Measurements from ENCODE around the gene LARP4B. TPM values are rescaled to one million over a fixed set of nuclear protein-coding genes. Genes with fewer than 3 reads are reported as not detected.

Gene LARP4B
- polyA plus RNA-seq, 1 experiment, result 33.5 TPM

DNA sequence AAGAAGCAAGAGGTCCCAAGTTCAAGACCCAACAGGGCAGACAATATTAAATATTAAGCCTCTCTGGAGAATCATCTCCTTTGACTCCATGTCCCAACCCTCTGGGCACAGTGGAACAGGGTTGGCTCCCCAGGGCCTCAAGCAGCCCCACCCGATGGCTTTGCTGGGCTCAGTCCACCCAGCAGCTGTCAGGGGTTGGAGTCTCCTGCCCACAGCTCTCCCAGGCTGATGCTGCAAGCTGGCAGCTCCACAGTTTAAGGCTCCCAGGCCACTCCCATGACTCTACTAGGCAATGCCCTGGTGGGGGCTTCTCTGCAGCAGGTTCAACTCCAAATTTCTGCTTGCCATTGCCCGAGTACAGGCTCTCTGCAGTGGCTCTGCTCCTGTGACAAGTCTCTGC lies 55.1 kb downstream of the LARP4B start:
- TF ChIP-seq, protein P1, sequence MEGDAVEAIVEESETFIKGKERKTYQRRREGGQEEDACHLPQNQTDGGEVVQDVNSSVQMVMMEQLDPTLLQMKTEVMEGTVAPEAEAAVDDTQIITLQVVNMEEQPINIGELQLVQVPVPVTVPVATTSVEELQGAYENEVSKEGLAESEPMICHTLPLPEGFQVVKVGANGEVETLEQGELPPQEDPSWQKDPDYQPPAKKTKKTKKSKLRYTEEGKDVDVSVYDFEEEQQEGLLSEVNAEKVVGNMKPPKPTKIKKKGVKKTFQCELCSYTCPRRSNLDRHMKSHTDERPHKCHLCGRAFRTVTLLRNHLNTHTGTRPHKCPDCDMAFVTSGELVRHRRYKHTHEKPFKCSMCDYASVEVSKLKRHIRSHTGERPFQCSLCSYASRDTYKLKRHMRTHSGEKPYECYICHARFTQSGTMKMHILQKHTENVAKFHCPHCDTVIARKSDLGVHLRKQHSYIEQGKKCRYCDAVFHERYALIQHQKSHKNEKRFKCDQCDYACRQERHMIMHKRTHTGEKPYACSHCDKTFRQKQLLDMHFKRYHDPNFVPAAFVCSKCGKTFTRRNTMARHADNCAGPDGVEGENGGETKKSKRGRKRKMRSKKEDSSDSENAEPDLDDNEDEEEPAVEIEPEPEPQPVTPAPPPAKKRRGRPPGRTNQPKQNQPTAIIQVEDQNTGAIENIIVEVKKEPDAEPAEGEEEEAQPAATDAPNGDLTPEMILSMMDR (IDR thresholded peaks at IDR 0.05; ENCODE audit: low read depth, low read length), result no peak
- no peak for DNase-seq (ENCODE audit: low read depth, low spot score)
- ChIA-PET POLR2A (no interaction called here), CTCF (no interaction called here)
- Histone ChIP-seq H3K9me3 (ENCODE audit: control insufficient read depth, insufficient read depth, low read length) (no peaks in the 10 kb centered on the region), H3K27me3 (ENCODE audit: control insufficient read depth, insufficient read depth, low read length) (no peaks in the 10 kb centered on the region), H3K4me3 (ENCODE audit: low read depth, low read length) (no peak overlapping the region), H3K27ac (ENCODE audit: low read depth, low read length) (no peak overlapping the region)

DNA sequence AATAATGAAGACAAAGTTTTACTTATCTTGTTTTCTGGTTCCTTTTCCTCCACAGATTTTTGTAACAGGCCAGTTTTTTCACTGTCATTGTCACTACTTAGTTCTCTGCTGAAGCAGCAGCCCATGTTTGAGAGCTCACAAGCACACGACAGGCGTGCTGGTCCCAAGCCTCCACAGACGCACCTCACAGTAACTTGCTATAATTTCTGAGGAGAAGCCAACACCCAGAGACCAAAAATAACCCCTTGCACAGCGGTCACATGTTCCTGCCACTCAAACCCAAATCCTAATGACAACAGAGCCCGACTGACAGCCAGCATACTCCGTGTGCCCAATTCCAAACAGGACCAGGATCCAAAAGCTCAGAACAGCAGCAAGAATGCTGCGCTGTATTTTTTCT lies 58.5 kb downstream of the LARP4B start:
- no peaks in the 10 kb centered on the region for H3K9me3 ChIP-seq (ENCODE audit: control insufficient read depth, insufficient read depth, low read length)
- TF ChIP-seq, protein P1 (IDR thresholded peaks at IDR 0.05; ENCODE audit: low read depth, low read length), result no peak
- no peak overlapping the region for H3K27ac ChIP-seq (ENCODE audit: low read depth, low read length)
- H3K27me3 ChIP-seq (ENCODE audit: control insufficient read depth, insufficient read depth, low read length), result no peaks in the 10 kb centered on the region
- ChIA-PET POLR2A (no interaction called here), CTCF (interaction anchor here (0.7 kb wide), 1 partner anchor 30 kb away, joined by 3 read pairs; no protein-coding TSS in a partner anchor)
- no peak overlapping the region for H3K4me3 ChIP-seq (ENCODE audit: low read depth, low read length)
- no peak for DNase-seq (ENCODE audit: low read depth, low spot score)

DNA sequence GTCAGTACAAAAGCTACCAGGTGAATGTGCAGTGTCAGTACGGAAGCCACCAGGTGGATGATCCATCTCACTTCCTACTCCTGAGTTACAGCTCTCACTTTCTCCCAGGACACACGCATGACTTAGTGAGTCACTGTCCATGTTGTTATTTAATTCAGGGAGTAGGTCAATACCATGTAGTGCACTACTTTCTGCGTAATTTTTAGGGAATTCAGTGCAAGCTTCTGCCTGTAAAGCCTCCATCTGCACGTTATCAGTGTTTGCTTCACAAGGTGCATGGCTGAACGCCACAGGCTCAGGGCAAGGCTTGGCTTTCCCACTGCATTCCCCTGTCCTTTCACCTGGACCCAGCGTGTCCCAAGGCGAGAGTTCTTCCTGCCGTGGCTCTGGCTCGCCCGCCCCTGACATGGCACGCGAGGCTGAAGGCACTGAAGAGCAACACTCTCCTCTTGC lies 59.5 kb downstream of the LARP4B start:
- Histone ChIP-seq H3K27ac (ENCODE audit: low read depth, low read length) (no peak overlapping the region), H3K4me3 (ENCODE audit: low read depth, low read length) (no peak overlapping the region), H3K9me3 (ENCODE audit: control insufficient read depth, insufficient read depth, low read length) (no peaks in the 10 kb centered on the region), H3K27me3 (ENCODE audit: control insufficient read depth, insufficient read depth, low read length) (no peaks in the 10 kb centered on the region)
- ChIA-PET CTCF (no interaction called here), POLR2A (no interaction called here)
- TF ChIP-seq, protein P1 (IDR thresholded peaks at IDR 0.05; ENCODE audit: low read depth, low read length), result no peak
- DNase-seq (ENCODE audit: low read depth, low spot score), result no peak

DNA sequence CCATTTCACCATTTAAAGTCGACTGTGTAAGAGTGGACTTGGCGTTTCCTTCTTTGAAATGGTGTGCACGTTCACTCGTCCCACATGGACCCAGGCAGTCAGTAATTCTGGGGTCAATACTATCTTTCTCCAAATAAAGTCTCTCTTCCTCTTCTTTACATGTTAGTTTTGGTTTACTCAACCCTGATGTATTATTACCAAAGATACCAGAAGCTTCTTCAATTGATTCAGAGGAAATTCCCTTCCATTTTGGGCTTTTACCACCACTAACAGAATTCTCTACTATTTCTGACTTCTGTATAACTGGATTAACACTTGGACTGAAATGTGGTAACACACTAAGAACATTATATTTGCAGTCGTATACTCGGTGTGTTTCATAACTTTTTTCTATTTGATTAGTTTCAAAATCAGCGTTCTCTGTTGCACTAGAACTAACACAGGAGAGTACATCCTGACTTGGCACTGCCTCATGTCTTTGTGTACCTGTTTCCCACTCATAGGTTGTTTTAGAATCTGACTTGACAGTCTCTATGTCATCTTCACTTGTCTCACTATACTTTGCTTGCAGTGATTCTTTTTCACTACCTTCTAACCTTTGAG lies 60.8 kb downstream of the LARP4B start:
- no peak overlapping the region for H3K27ac ChIP-seq (ENCODE audit: low read depth, low read length)
- no peak for DNase-seq (ENCODE audit: low read depth, low spot score)
- H3K4me3 ChIP-seq (ENCODE audit: low read depth, low read length), result no peak overlapping the region
- ChIA-PET POLR2A (no interaction called here), CTCF (no interaction called here)
- no peaks in the 10 kb centered on the region for H3K9me3 ChIP-seq (ENCODE audit: control insufficient read depth, insufficient read depth, low read length)
- no peaks in the 10 kb centered on the region for H3K27me3 ChIP-seq (ENCODE audit: control insufficient read depth, insufficient read depth, low read length)
- TF ChIP-seq, protein P1 (IDR thresholded peaks at IDR 0.05; ENCODE audit: low read depth, low read length), result no peak

DNA sequence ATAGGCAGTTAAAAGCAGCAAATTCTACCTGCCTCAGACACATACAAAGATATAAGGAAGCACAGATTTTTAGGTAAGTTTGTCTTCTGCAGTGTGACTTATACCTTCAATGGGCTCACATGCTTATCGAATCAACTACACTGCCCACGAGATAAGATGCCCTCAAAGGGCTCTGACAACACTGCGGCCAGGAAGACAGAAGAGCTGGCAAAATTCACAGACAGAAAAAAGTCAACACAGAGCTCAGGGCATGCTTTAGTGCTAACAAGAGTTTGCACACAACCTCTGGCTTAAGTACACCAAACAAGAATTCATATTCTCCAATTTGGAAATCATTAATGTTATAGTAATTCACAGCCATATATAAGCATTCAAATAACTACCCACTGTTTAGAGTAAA lies 62.3 kb downstream of the LARP4B start:
- no peak overlapping the region for H3K27ac ChIP-seq (ENCODE audit: low read depth, low read length)
- TF ChIP-seq, protein P1 (IDR thresholded peaks at IDR 0.05; ENCODE audit: low read depth, low read length), result no peak
- no peak overlapping the region for H3K4me3 ChIP-seq (ENCODE audit: low read depth, low read length)
- H3K27me3 ChIP-seq (ENCODE audit: control insufficient read depth, insufficient read depth, low read length), result no peaks in the 10 kb centered on the region
- CTCF ChIA-PET, result no interaction called here
- POLR2A ChIA-PET, result no interaction called here
- DNase-seq (ENCODE audit: low read depth, low spot score), result no peak
- H3K9me3 ChIP-seq (ENCODE audit: control insufficient read depth, insufficient read depth, low read length), result no peaks in the 10 kb centered on the region

All from AG04450 (cell line).